K562 (cell line): ENCODE data around the gene EML3. TPM values are rescaled to one million over a fixed set of nuclear protein-coding genes. Genes with fewer than 3 reads are reported as not detected.

Experiments used
- OTX1 ChIP-seq: fragments of 450-650 bp; formaldehyde crosslinking; IDR thresholded peaks from 2 replicates; pipeline ENCODE4 v1.4.0; 2022; ENCODE audit warnings: mild to moderate bottlenecking
- ZNF695 ChIP-seq: fragments of 450-650 bp; formaldehyde crosslinking; IDR thresholded peaks from 2 replicates; pipeline ENCODE4 v1.4.0; 2020; ENCODE audit warnings: mild to moderate bottlenecking, moderate library complexity
- ZNF696 ChIP-seq: fragments of 250-450 bp; sonication (Bioruptor Pico); conservative IDR thresholded peaks from 2 replicates; pipeline ENCODE4 v1.4.0; 2020; ENCODE audit warnings: mild to moderate bottlenecking, moderate library complexity
- polyA plus RNA-seq, 8 experiments: library from polyadenylated mRNA; depleted of rRNA in 4 of 8; stranded (reverse) in 5 of 8; unstranded in 3 of 8; fragments of >200 nt; fragmentation: Nextera tagmentation in 2 of 8; fragmentation: Illumina TruSeq in 1 of 8; extraction: Ambion mirVana in 2 of 8; extraction: Trizol in 1 of 8; gene quantifications; 2 replicates each; pipeline versions ENCODE4 v1.2.1 to v1.2.3, GENCODE V29; 2011 to 2014; ENCODE audit warnings: inconsistent platforms in 1 of 8, missing spikeins in 1 of 8
- total RNA-seq, 7 experiments: library from RNA; depleted of rRNA in 6 of 7; stranded (reverse); fragments of >200 nt in 6 of 7; fragmentation: Illumina TruSeq in 2 of 7; extraction: Trizol in 2 of 7; gene quantifications; 2 replicates each; pipeline versions ENCODE4 v1.2.1 to v1.2.3, GENCODE V29; 2011 to 2021; ENCODE audit warnings: low replicate concordance in 1 of 7
- TF ChIP-seq, protein P1 (sequence below), 2 experiments: fragments of 450-650 bp in 1 of 2; sonication (generic) in 1 of 2; formaldehyde crosslinking in 1 of 2; IDR thresholded peaks; 2 replicates each; pipeline versions ENCODE4 v1.7.1 to v1.9.0; 2016 to 2022; ENCODE audit warnings: inconsistent platforms in 1 of 2, mild to moderate bottlenecking in 1 of 2, missing genetic modification reagents in 1 of 2
- TF ChIP-seq, protein P2 (sequence below), 2 experiments: fragments of 450-650 bp; IDR thresholded peaks; 2 replicates each; pipeline ENCODE4 v1.6.1; 2016; ENCODE audit warnings: mild to moderate bottlenecking in 2 of 2, borderline replicate concordance in 1 of 2, low read depth in 1 of 2, moderate library complexity in 1 of 2
- TF ChIP-seq, protein P3 (sequence below): fragments of 450-650 bp; IDR thresholded peaks from one replicate; pipeline ENCODE4 v1.6.1; 2018; ENCODE audit warnings: mild to moderate bottlenecking, moderate library complexity; ENCODE audit not compliant: partially characterized antibody

EML3 gene
- total and polyA plus RNA-seq, 9 of the 15 experiments (the other 6 are each of a cell fraction or from before 2014, with no cell fraction given): 0.32 to 90.5 (median 26.4) TPM

DNA sequence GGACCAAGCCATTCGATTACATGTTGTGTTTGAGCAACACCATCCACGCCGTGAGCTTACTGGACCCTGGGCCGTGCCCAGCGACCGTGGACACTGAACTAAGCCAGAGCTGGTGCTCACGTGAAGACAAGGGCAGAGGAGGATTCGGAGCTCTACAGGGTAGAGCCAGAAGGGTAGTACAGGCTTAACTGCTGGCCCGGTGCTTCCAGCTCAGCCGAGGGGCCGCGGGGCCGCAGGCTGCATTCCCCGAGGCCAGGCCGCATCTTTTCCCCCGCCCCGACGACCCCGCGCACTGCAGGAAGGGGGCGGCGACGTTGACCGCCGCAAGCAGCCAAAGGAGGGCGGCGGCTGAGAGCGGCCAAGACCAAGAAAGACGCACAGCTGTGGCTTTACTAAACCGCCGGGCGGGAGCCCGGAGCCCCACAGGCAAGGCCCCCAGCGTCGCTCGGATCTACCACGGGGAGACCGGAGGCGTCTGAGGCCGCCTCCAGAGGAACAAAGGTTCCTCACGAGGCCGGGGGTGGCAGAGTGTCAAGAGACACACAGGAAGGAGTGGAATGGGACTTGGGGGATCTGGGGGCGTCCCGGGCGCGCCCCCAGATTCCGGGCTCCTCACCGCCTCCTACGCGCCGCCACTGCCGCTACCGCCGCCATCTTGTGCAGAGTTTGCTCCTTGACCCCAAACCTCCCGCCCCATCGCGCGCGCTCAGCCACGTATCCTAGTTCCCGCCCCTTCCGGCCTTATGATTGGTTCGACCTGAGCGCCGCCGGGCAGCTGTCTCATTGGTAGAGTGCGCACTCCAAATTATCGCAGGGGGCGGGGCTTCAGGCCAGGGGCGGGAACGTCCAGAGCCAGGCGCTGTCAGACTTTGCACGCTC is 33.6 kb upstream of the EML3 start, which contains the start of gene GANAB (continued):
- TF ChIP-seq, protein P1, sequence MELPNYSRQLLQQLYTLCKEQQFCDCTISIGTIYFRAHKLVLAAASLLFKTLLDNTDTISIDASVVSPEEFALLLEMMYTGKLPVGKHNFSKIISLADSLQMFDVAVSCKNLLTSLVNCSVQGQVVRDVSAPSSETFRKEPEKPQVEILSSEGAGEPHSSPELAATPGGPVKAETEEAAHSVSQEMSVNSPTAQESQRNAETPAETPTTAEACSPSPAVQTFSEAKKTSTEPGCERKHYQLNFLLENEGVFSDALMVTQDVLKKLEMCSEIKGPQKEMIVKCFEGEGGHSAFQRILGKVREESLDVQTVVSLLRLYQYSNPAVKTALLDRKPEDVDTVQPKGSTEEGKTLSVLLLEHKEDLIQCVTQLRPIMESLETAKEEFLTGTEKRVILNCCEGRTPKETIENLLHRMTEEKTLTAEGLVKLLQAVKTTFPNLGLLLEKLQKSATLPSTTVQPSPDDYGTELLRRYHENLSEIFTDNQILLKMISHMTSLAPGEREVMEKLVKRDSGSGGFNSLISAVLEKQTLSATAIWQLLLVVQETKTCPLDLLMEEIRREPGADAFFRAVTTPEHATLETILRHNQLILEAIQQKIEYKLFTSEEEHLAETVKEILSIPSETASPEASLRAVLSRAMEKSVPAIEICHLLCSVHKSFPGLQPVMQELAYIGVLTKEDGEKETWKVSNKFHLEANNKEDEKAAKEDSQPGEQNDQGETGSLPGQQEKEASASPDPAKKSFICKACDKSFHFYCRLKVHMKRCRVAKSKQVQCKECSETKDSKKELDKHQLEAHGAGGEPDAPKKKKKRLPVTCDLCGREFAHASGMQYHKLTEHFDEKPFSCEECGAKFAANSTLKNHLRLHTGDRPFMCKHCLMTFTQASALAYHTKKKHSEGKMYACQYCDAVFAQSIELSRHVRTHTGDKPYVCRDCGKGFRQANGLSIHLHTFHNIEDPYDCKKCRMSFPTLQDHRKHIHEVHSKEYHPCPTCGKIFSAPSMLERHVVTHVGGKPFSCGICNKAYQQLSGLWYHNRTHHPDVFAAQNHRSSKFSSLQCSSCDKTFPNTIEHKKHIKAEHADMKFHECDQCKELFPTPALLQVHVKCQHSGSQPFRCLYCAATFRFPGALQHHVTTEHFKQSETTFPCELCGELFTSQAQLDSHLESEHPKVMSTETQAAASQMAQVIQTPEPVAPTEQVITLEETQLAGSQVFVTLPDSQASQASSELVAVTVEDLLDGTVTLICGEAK (IDR thresholded peaks at IDR 0.05): peak; percentile 74
- TF ChIP-seq, protein P1 (CRISPR knock-in tag; IDR thresholded peaks at IDR 0.05): no peak
- TF ChIP-seq ZNF696 (CRISPR knock-in tag) (0 out of 2 replicates have a peak, but pooled peaks have one; percentile 13), OTX1 (CRISPR knock-in tag) (peak; percentile 51; the same call in 1 of the 2 replicates), ZNF695 (CRISPR knock-in tag) (no peak)
- TF ChIP-seq, protein P2, sequence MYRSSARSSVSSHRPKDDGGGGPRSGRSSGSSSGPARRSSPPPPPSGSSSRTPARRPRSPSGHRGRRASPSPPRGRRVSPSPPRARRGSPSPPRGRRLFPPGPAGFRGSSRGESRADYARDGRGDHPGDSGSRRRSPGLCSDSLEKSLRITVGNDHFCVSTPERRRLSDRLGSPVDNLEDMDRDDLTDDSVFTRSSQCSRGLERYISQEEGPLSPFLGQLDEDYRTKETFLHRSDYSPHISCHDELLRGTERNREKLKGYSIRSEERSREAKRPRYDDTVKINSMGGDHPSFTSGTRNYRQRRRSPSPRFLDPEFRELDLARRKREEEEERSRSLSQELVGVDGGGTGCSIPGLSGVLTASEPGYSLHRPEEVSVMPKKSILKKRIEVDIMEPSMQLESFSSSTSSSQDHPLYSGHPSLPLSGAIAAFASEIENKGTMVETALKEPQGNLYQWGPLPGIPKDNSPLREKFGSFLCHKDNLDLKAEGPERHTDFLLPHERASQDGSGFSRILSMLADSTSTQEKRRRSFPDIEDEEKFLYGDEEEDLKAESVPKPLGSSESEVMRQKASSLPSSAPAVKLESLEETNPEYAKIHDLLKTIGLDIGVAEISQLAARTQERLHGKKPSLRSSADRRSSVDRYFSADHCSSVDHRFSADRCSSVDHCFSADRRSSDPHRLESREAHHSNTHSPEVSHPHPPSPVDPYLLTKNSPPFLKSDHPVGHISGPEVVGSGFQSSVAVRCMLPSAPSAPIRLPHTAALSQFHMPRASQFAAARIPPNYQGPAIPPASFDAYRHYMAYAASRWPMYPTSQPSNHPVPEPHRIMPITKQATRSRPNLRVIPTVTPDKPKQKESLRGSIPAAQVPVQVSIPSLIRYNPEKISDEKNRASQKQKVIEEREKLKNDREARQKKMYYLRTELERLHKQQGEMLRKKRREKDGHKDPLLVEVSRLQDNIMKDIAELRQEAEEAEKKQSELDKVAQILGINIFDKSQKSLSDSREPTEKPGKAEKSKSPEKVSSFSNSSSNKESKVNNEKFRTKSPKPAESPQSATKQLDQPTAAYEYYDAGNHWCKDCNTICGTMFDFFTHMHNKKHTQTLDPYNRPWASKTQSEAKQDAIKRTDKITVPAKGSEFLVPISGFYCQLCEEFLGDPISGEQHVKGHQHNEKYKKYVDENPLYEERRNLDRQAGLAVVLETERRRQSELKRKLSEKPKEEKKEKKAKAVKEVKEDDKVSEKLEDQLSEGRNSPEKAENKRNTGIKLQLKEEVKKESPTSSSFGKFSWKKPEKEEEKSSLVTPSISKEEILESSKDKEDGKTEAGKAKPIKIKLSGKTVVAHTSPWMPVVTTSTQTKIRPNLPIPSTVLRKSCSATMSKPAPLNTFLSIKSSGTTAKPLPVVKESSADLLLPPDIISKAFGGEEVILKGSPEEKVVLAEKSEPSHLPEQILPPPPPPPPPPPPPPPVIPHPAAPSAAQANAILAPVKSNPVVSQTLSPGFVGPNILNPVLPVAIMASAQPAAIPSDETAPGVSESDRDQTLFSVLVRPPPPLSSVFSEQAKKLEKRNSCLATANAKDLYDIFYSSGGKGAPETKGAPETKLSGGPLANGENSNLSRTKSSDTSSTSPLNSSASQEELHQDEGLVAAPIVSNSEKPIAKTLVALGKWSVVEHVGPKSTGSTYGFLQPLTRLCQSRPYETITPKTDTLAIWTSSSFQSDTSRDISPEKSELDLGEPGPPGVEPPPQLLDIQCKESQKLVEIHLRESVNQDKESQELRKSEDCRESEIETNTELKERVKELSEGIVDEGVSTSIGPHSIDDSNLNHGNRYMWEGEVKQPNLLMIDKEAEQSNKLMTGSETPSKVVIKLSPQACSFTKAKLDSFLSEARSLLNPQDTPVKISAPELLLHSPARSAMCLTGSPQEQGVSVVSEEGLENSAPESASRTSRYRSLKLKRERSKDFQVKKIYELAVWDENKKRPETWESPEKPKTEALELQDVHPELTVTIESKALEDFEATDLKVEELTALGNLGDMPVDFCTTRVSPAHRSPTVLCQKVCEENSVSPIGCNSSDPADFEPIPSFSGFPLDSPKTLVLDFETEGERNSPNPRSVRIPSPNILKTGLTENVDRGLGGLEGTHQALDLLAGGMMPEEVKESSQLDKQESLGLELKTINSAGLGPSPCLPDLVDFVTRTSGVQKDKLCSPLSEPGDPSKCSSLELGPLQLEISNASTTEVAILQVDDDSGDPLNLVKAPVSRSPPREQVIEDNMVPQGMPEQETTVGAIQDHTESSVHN (IDR thresholded peaks at IDR 0.05; ENCODE audit: borderline replicate concordance in 1 of 2, low read depth in 1 of 2): no peak
- TF ChIP-seq, protein P3, sequence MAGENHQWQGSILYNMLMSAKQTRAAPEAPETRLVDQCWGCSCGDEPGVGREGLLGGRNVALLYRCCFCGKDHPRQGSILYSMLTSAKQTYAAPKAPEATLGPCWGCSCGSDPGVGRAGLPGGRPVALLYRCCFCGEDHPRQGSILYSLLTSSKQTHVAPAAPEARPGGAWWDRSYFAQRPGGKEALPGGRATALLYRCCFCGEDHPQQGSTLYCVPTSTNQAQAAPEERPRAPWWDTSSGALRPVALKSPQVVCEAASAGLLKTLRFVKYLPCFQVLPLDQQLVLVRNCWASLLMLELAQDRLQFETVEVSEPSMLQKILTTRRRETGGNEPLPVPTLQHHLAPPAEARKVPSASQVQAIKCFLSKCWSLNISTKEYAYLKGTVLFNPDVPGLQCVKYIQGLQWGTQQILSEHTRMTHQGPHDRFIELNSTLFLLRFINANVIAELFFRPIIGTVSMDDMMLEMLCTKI: no peak
